ENCODE measurements around the gene ZNF616. TPM values are rescaled to one million over a fixed set of nuclear protein-coding genes. Genes with fewer than 3 reads are reported as not detected.
"Not testable (repeated sequence)": the region's sequence is repeated elsewhere in the genome, so short reads cannot be mapped to it uniquely, and the experiment has no call there.

ZNF616 gene
- total RNA-seq, 1 donor from 2014 or later, result 5.6 TPM

DNA sequence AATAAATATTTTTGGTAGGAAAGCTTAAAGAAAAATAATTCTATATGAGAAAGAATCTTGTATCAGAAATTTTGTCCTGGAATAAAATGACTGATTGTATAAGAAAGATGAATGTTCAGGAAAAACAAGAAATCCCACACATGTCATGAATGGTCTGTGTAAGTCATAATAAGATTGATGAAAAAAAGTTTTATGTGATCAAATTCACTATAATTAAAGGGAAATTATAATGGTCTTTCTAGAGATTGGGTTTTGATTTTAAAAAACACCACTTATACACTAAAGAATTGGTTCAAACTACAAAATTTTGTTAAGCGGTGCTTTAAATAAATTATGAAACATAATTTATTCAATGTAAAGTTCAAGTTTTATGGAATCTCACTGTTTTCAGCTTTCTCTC is 37.0 kb downstream of the ZNF616 start:
- DNase-seq, result no peak
- Histone ChIP-seq H3K4me3 (no peak overlapping the region), H3K4me1 (no peaks in the 10 kb centered on the region), H3K9me3 (replicated peaks) (peaks cover 81% of the 10 kb centered on the region), H3K36me3 (no peaks in the 10 kb centered on the region), H3K27me3 (ENCODE audit: low read depth) (no peaks in the 10 kb centered on the region), H3K27ac (replicated peaks) (no peak overlapping the region)
- intact Hi-C loops (cut with micrococcal nuclease), result no loop called here
- TF ChIP-seq, protein P1, sequence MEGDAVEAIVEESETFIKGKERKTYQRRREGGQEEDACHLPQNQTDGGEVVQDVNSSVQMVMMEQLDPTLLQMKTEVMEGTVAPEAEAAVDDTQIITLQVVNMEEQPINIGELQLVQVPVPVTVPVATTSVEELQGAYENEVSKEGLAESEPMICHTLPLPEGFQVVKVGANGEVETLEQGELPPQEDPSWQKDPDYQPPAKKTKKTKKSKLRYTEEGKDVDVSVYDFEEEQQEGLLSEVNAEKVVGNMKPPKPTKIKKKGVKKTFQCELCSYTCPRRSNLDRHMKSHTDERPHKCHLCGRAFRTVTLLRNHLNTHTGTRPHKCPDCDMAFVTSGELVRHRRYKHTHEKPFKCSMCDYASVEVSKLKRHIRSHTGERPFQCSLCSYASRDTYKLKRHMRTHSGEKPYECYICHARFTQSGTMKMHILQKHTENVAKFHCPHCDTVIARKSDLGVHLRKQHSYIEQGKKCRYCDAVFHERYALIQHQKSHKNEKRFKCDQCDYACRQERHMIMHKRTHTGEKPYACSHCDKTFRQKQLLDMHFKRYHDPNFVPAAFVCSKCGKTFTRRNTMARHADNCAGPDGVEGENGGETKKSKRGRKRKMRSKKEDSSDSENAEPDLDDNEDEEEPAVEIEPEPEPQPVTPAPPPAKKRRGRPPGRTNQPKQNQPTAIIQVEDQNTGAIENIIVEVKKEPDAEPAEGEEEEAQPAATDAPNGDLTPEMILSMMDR (IDR thresholded peaks at IDR 0.05; ENCODE audit: borderline replicate concordance), result no peak

DNA sequence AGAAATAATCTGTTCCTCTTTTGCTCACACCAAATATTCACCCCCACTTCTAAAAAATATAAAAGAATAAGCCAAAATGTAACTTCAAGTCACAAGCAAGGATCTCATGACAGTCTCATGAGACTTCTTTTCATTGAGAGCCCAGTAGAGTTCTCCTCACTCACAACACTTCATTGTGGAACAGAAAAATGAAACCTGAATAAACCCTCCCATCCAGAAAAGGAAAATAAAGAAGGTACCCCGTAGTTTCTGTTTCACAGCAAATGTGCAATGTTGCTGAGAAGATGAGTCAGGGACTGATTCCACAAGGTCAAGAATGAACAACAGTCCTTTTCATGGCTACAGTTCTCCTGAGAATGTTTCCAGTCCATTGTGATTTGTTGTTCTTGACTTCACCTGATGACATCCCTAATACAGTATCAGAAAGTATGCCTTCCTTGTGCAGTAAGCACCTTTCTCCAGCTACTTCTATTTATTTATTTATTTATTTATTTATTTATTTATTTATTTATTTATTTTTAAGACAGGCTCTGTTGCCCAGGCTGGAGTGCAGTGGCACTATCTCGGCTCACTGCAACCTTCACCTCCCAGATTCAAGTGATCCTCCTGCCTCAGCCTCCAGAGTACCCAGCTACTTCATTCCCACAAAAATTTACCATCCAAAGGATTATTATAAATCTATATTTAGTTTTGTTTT is 37.7 kb downstream of the ZNF616 start:
- no peak for DNase-seq
- Histone ChIP-seq H3K27ac (replicated peaks) (no peak overlapping the region), H3K4me3 (no peak overlapping the region), H3K4me1 (no peaks in the 10 kb centered on the region), H3K27me3 (ENCODE audit: low read depth) (no peaks in the 10 kb centered on the region), H3K36me3 (no peaks in the 10 kb centered on the region), H3K9me3 (replicated peaks) (peaks cover 81% of the 10 kb centered on the region)
- intact Hi-C loops (cut with micrococcal nuclease), result no loop called here
- TF ChIP-seq, protein P1 (IDR thresholded peaks at IDR 0.05; ENCODE audit: borderline replicate concordance), result no peak

DNA sequence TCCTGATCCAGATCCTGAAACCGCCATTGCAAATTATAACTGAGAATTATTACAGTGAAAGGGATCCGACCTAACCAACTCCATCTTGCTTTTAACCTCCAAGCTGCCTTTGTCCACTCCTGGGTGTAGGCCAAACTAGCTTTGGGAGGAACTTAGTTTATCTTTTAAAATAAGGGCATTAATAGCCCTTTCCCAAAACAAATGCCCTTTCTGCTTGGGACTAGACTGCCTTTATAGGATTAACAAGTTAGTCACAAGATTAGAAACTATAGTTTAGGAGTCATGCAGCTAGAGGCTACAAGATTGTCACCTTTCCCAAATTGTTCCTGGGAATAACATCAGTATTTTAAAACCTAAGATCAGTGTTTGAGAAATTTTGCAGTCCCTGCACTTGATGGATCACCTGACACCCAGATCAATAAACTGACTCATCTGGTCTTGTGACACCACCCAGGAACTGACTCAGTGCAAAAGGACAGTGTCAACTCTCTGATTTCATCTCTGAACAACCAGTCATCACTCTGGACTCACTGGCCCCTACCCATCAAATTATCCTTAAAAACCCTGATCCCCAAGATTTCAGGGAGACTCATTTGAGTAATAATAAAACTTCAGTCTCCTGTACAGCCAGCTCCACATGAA is 40.1 kb downstream of the ZNF616 start:
- H3K4me1 ChIP-seq, result peaks cover 8% of the 10 kb centered on the region
- H3K9me3 ChIP-seq (replicated peaks), result peaks cover 67% of the 10 kb centered on the region
- intact Hi-C loops (cut with micrococcal nuclease), result no loop called here
- H3K4me3 ChIP-seq, result no peak overlapping the region
- no peak overlapping the region for H3K27ac ChIP-seq (replicated peaks)
- no peak for DNase-seq
- no peaks in the 10 kb centered on the region for H3K36me3 ChIP-seq
- TF ChIP-seq, protein P1 (IDR thresholded peaks at IDR 0.05; ENCODE audit: borderline replicate concordance), result no peak
- H3K27me3 ChIP-seq (ENCODE audit: low read depth), result no peaks in the 10 kb centered on the region

DNA sequence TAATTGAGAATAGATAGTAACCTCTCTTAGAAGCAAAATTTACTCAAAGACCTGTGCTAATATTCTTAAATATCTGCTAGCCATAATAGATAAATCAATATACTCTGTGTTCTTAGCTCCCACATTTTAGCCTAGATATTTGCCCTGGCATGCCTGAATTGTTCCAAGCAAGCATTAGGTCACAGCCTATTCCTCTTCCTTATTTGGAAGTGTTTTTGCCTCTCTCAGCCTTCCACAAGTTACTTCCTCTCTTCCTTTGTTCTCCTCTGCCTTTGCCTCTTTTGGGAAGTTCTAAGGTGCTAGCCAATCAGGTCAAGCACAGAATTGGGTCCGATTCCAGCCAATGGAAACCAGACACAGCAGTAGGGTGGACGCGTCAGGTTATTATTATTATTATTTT is 43.3 kb downstream of the ZNF616 start:
- H3K27me3 ChIP-seq (ENCODE audit: low read depth); DNase-seq; intact Hi-C loops (cut with micrococcal nuclease): not testable (repeated sequence)
- Histone ChIP-seq H3K9me3 (replicated peaks) (peaks cover 43% of the 10 kb centered on the region), H3K27ac (replicated peaks) (peak overlapping the region; percentile 73), H3K4me3 (peak overlapping the region; percentile 79), H3K4me1 (peaks cover 23% of the 10 kb centered on the region), H3K36me3 (peaks cover 17% of the 10 kb centered on the region)

DNA sequence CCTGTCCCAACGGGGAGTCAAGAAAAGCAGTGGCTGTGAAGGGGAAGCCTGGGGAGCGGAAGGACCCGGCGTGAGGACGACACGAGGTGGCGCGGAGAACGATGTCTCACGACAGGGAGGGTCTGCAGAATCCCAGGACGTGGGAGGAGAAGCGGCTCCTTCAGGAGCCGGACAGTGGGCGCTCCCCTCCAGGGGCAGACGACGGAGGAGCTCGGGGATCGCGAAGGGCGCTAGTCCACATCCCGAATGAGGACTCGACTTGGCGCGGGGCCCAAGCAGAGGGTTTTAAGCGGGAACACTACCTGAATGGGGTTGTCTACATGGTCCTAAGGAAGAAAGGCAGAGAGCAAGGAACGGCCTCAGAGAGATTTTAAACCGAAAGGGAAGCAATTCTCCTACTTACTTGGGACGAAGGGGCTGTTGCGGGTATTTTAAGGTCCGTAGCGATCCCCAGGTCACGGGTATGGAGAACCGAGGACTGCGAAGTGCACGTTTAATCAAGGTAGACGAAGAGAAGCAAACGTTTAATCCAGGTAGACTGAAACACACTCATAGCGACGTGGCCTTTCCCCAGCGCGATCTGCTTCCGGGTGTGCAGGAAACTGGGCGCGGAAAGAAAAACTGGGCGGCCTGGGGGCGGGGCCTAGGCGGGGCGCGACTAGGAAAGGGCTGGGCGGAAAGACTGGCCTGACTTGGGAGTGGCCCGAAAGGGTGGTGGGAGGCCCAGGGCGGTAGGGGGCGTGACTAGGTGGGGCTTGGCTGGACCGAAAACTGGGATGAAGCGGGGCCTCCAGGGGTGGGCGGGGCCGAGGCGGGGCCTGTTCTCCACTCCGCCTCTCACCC is 44.3 kb downstream of the ZNF616 start, which contains the start of gene ZNF841:
Gene ZNF841 (minus strand): TSS at position 594 of the 843 bp plus-strand sequence. CDS start 10,964 bp downstream, outside the sequence.
- intact Hi-C loops (cut with micrococcal nuclease), result no loop called here
- peak within 1 kb of the TSS; percentile 73 for H3K27ac ChIP-seq (replicated peaks)
- H3K4me3 ChIP-seq, result peak within 1 kb of the TSS; percentile 79
- peaks cover 23% of the 10 kb centered on the region for H3K4me1 ChIP-seq
- TF ChIP-seq, protein P1 (IDR thresholded peaks at IDR 0.05; ENCODE audit: borderline replicate concordance), result peak; percentile 25
- H3K27me3 ChIP-seq (ENCODE audit: low read depth), result no peaks in the 10 kb centered on the region
- peak; percentile 97 for DNase-seq
- peaks cover 25% of the 10 kb centered on the region for H3K36me3 ChIP-seq
- H3K9me3 ChIP-seq (replicated peaks), result peaks cover 46% of the 10 kb centered on the region
